GM18517 (cell line): Measurements from ENCODE around the gene C8A.

Experiments used
- ATAC-seq: cut with Tn5 transposase; IDR thresholded peaks from one replicate; pipeline ENCODE4 v1.9.1; 2021; ENCODE audit warnings: mild to moderate bottlenecking, moderate library complexity; ENCODE audit not compliant: unreplicated experiment

Gene C8A

DNA sequence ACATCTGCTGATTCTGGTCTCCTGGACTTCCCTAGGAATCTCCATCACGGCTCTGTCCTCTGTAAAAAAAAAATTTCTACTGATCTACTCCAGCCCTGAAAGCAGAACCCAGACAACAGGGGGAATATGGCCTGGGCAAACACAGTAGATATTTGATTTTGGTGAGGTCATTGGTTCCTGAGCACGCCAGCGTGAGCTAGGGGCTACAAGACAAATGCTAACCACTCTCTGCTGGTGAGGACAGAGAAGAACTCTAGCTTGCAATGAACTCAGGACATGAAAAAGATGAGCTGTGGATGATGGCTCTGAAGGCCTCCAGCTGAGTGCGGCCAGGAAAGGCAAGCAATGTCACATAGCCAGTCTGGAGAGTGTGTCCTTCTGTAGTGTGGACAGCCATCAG lies 18.2 kb upstream of the C8A start:
- no peak for ATAC-seq

DNA sequence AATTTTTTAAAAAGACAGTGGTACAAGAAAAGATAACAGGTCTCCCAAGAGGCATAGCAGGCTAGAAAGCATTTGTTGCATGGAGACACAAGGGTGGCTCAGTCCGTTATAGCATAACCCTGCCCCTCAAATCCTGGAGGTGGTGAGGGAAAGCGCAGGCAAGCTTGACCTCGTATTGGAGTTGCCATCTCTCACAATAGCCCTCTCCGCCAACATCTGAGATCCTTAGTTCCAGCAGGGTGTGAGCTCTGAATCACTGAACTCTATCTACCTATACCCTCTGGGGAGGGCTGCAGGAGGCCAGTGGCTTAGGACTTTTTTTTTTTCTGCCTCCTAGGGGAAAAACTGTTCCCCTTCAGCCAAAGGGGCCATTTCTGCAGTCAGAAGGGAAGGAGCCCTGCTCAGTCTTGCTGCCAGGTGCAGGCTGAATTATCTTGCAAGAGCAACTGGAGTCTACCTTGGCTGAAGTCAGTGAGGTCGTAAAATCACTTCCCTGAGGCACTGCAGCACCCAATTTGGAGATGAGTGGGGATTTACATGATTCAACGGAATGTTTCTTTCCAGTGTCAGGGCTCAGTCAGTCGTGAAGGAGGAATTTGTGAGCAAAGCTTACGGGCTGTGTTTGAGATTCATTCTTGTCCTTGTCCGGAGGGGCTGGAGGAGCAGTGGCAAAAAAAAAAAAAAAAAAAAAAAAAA lies 17.2 kb upstream of the C8A start:
- no peak for ATAC-seq

DNA sequence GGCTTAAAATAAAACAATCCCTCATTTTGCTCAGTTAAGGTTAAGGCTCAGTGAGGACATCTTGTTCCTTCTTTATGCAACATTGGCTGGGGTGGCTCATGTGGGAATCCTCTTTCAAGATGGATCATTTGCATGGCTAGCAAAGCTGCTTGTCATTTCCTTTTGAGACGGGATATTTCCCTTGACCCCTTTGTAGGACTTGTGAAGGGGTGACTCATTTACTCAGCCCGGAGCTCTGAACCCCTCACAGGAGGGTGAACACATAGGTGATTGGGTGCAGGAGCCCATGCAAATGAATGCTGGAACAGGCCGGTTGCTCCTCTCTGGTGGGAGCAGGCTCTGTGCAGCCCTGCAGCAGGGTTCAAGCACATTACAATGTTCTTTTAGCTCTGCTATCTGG lies 15.8 kb upstream of the C8A start:
- ATAC-seq = no peak

DNA sequence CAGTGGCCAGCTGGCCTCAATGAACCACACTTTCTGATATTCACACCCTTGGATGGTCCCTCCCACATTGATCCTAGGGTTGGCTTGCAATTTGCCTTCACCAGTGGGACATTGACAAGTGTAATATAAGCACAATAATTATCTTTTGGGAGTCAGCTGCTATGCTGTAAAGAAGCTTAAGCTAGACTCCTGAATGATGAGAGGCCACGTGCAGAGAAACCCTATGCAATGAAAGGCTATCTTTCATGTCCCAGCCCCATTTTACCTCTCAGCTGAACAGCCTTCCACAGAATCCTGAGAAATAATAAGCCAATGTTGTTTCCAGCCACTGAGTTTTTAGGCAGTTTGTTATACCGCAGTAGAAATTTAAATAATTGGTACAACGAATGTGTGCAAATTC lies 11.1 kb upstream of the C8A start:
- no peak for ATAC-seq

DNA sequence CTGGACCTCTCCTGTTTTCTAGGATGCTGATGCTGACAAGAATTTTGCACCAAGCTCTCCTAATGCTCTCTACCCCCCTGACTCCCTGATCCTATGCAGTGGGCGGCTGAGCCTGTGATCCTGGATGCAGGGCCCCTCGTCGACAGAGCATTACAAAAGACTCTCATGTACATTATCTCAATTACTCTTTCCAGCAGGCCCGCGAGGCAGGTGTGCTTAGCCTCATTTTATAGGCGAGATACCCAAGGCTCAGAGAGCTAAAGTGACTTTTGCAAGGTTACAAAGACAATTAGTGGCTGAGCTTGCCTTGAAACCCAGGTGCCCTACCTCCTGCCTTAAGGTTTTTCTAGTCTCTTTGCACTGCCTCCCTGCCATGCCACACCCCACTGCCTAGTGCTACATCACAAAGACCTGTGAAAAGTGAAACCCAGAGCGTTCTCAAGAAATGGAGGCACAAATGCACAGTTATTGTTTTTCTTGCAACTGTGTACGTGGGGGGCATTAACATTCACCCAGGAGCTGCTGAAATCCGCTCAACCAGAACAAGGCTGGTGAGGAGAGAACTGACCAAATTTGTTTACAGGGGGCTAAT lies 10.0 kb upstream of the C8A start:
- no peak for ATAC-seq

DNA sequence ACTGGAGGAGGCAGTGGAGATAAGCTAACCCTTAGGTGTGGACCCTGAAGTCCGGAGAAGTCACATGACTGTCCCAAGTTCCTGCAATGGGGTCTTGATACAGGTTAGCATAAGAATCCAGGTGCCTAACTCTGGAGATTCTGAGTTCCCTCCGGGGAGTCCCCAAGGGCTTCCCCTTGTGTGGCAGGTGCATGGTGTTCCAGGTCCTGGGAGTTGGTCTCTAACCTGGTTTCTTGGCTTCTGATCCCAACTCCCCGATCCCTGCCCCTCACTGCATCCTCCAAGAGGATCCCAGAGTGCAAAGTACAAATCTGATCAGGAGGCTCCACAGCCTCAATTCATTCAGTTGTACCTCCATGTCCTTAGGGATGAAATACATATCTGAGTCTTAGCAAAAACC lies 9.3 kb upstream of the C8A start:
- no peak for ATAC-seq

DNA sequence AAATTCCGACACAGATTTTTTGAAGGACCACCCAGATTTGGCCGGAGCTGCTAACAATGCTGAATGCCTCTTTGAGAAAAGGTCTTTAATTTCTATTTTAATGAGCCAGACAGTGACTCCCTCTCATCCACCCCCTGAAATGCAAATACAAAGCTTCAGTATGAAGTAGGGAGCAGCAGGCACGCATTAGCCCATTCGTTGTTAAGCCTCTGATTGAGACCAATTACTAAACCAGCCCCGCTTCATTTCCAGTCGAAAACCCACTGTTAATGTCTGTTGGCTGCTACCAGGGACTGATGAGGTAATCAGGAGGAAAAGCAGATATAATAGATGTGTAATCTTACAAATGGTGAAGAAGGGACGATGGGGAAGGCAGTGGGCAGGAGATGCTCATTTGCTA lies 4.8 kb upstream of the C8A start:
- ATAC-seq = no peak

DNA sequence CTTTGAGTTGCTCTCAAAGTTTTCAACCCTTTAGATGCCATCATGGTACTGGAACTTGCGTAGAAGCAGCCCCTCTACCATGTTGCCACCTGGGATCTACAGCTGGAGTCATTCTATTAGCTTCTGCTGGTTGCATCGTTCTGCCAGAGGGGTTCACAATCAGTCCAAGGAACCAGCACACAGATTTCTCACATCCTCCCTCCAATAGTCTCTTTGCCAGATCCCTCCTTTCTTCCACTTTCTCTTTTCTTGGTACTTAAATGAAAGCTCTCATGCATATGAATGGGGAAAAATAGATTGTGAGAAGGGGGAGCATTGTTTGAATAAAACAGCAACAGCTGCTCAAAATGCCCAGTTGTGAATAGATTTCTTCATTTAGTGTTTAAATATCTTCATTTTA lies 4.2 kb upstream of the C8A start:
- no peak for ATAC-seq

DNA sequence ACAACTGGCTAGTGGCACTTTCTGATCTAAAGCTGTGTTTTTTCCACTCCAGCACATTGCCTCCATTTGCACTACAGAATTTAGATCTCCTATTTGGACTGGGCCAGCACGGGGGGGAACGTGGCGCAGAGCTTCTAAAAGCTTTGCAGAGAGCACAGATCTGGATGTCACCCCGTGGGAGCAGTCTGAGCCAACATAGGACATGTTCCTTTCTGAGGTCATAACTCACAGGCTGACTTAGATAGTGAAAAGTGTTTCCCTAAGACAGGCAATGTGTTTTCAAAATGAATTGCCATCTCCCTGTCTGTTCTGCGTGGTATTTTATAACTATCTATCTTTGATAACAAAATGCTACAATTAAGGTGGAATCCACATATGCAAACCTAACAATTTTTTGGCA lies 3.7 kb upstream of the C8A start:
- ATAC-seq = no peak

DNA sequence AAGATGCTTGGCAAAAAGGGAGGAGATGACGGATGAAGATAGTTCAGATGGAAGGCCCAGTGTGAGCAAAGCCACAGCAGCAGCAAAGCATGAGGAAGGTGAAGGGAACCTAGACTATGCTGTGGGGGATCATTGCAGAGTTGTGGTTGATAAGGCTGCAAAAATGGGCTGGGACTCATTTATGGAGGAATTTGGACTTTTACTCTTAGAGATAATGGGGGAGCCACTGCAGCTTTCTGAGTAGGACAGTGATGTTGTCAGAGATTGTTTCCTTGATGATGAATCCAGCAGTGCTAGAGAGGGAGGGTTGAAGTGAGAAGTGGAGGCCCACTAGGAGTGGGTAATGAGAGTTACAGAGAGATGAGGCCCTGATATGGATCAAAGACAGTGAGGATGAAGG lies 2.1 kb upstream of the C8A start:
- ATAC-seq = no peak

DNA sequence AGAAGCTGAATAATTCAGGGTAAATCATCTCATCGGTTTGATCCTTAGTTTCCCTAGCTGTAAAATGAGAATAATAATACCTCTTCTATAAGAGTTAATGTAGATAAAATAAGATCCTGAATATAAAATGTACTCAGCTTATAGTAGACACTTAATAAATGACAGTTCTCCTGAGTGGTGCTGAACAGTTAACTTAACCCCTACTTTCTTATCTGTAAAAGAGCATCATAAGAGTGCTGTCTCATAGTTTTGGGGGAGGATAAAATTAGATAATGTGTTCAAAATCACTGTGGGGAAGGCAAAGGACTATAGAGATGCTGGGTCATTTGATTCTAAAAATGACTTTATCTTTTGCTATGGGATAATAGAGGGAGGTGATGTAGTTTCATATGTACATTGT lies 593 bp downstream of the C8A start:
- no peak for ATAC-seq

DNA sequence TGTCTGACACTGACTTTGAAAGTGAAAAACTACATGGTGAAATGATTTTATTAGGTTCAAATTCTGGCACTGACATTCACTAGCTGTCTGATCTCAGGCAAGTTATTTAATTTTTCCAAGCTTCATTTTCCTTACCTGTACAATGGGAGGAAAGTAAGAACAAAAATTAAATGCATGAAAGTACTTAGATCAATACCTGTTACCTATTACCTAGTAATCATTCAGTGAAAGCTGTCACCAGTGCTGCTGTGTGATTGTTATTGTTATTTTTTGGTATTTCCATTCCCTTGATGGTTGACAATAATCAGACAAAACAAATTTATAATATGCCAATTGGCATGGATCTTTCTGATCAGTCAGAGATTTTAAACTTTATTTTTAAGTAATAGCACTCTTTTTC lies 1.6 kb downstream of the C8A start:
- ATAC-seq = no peak

DNA sequence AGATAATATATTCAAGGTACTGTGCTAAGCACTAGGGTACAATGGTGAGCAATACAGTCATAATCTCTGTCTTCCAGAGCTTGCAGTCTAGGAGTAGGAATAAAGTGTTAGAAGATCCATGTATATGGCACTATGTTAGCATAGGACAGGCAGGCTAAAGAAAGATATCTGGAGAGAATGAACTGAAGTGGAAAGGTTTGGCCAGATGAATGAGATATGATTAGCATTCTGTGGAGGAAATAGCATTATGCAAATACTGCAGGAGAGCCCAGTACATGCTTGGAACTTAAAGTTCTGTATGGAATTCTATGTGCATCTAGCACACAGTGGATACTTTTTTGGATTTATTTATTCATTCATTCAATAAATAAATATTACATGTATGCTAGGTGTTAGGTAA lies 4.7 kb downstream of the C8A start:
- ATAC-seq = no peak

DNA sequence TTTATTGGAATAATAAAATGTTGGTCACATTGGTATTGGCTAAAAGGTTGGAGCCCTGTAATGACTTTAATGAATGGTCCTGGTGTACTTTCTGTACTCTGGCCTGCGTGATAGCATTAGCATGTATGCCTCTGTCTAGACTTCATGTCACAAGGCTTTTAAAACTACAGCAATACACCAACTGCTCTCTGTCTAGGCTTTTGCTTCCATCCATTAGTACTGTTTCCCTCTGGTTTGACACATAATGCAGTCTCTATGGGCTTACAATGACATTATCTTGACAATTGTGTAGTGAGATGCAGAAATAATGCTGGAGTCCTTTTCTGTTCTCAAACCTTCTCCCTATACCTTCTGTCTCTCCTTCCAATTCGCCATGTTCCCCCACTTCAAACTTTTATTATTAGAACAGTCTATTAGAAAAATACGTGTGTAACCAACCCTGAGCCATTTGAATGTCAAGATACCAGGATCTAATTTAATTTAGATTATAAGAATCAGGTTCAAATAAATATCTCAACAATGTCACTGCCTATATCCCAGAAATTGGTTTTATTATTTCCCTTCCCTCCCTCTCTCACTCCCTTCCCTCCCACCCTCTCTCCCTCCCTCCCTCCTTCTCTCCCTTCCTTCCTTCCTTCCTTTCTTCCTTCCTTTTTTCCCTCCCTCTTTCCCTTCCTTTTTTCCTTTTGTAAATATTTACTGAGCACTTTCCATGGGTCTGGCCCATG lies 8.8 kb downstream of the C8A start:
- ATAC-seq = no peak

DNA sequence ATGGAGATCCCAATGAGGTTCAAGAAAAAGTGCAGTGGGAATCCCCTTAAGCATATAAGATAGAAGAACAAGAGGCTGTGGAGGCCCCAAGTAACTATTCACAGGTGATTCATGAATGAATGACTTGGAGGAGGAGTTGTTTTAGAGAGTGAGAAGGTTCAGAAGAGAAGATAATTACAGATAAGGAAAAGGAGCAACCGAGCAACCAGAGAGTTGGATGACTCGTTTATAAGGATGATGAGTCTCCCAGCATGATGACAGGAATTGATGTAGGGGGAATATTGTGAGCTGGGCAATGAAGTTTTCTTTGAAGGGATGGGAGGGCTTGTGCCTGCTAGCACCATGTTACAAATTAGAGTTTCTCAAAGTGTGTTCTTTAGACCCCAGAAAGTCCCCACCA lies 9.8 kb downstream of the C8A start:
- no peak for ATAC-seq

DNA sequence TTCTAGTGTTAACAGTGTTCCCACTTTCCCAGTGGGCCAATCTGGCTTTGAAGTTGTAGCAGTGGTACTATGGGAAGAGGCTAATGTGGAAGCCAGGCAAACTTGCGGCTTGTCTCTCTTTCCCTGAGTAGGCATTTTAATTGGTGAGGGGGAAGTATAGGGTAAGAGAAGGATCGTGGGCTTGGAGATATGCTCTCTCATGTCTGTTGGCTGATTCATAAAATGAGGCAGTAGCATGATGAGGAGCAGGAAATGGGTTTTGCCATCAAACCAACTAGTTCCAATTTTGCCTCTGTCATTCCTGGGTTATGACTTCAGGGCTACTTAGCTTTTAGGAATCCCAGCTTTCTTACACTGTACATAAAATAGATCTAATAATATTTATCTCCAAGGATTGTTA lies 12.1 kb downstream of the C8A start:
- ATAC-seq = no peak

DNA sequence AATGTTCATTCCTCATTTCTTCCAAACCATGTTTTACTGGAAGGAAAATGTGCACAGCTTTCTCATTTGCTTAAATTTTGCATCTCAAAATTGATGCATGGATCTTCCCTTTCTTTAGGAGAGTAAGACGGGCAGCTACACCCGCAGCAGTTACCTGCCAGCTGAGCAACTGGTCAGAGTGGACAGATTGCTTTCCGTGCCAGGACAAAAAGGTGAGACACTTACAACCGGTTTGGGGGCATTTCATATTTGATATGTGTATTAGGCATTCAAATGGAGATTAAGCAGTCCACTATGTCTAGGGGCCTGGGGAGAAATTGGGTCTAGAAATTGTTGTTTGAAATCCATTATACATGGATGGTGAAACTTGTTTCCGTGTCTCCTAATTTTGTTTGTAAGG lies 12.9 kb downstream of the C8A start:
- no peak for ATAC-seq

DNA sequence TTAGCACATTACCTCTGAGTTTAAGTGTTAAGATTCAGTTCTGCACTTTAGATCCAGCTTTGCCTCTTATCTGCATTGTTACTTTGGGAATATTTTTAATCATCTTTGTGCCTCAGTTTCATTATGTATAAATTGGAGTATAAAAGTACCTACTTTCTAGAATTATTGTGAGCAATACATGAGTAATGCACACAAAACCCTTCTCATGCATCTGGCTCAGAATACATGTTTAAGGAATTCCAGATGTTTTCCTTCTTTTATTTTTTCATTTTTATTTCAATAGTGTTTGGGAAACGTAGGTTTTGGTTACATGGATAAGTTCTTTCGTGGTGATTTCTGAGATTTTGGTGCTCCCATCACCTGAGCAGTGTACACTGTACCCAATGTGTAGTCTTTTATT lies 14.2 kb downstream of the C8A start:
- no peak for ATAC-seq

DNA sequence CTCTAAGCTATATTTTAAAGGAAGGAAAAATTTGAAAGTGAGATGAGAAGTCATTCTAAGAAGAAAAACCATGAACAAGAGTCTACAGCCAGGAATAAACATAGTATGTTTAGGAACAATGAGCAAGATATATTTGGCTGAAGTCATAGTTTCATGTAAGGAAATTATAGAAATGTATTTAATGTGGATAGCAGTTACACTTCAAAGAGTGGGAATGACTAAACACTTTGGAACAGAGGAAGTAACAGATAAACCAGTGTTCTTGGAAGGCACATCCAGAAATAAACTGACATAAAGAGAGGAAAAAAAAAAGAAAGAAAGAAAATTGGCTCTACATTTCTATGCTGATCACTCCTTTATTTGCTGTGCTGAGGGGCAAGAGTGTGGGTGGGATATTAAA lies 18.0 kb downstream of the C8A start:
- no peak for ATAC-seq

DNA sequence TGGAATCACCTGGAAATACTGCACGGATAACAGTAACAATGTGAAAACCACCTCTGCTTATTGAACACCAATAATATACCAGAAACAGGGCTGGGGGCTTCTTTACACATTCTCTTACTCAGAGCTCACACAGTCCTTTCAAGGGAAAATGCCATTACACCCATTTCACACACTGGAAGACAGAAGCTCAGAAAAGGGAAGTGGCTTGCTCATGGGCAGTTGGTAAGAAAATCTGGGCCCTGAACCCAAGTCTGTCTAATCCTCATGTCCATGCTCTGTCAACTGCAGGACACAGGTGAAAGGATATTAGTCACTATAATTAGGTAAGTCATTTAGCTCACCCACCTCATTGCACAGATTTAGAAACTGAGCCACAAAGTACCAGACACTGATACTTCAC lies 18.6 kb downstream of the C8A start:
- ATAC-seq = no peak

DNA sequence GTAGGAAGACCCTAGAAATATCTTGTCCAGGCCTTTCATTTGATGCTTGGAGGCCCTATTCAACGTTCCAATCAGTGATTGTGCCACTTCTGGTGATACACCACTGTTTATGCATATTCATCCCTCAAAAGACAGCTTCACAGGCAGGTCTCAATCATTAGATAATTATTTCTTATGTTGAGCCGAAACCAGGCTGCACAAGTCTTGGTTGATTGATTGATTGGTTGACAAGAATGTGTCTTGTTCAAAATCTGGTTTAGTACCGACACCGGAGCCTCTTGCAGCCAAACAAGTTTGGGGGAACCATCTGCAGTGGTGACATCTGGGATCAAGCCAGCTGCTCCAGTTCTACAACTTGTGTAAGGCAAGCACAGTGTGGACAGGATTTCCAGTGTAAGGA lies 20.1 kb downstream of the C8A start:
- no peak for ATAC-seq

DNA sequence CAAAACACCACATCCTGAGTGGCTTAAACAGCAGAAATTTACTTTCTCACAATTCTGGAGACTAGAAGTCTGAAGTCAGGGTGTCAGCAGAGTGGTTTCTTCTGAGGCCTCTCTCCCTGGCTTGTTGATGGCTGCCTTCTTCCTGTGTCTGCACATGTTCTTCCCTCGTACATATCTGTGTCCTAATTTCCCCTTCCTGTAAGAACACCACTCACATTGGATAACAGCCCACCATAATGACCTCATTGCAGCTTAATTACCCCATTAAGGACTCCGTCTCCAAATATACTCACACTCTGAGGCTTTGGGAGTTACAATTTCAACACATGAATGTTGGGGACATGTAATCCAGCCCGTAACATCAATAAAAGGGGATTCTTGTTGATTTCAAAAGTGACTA lies 23.4 kb downstream of the C8A start:
- ATAC-seq = no peak

DNA sequence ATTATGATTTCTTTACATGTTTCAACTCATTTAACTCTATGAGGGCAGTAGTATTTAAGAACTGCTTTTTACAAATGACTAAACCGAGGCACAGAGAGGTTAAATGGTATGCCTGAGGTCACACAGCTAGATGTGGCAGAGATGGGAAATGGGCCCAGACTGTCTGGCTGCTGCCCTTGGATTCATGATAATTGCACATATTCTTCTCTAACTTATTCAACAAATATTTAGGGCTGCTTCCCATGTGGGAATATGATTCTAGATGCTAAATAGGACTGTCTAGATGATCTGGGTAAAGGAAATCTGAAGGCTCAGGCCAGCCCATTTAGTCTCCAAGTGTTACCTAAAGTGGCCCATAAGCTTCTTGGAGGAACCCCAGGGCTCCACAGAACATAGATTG lies 26.2 kb downstream of the C8A start:
- no peak for ATAC-seq
